ENCODE measurements around the gene TMEFF1.

GRCh38 chr9:100577776-100578448 is 105.0 kb downstream of the TMEFF1 start, which contains the start of gene CAVIN4:
- TF ChIP-seq POLR2A (IDR thresholded peaks at IDR 0.05): no peak
- TF ChIP-seq, protein P1, sequence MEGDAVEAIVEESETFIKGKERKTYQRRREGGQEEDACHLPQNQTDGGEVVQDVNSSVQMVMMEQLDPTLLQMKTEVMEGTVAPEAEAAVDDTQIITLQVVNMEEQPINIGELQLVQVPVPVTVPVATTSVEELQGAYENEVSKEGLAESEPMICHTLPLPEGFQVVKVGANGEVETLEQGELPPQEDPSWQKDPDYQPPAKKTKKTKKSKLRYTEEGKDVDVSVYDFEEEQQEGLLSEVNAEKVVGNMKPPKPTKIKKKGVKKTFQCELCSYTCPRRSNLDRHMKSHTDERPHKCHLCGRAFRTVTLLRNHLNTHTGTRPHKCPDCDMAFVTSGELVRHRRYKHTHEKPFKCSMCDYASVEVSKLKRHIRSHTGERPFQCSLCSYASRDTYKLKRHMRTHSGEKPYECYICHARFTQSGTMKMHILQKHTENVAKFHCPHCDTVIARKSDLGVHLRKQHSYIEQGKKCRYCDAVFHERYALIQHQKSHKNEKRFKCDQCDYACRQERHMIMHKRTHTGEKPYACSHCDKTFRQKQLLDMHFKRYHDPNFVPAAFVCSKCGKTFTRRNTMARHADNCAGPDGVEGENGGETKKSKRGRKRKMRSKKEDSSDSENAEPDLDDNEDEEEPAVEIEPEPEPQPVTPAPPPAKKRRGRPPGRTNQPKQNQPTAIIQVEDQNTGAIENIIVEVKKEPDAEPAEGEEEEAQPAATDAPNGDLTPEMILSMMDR (IDR thresholded peaks at IDR 0.05): no peak

Data from right lobe of liver (tissue), 4 donors.